Kidney tubule cell (primary cell): ENCODE results near the gene AP4S1.
"Not testable (repeated sequence)": the region's sequence is repeated elsewhere in the genome, so short reads cannot be mapped to it uniquely, and the experiment has no call there.

Experiments used
- DNase-seq: peaks from one replicate; pipeline ENCODE4 v3.0.0-alpha.2; 2018; ENCODE audit warnings: low spot score

AP4S1 gene

GRCh38 chr14:31090883-31091764, 65.7 kb downstream of the AP4S1 start:
- peak; percentile 90 for DNase-seq

DNA sequence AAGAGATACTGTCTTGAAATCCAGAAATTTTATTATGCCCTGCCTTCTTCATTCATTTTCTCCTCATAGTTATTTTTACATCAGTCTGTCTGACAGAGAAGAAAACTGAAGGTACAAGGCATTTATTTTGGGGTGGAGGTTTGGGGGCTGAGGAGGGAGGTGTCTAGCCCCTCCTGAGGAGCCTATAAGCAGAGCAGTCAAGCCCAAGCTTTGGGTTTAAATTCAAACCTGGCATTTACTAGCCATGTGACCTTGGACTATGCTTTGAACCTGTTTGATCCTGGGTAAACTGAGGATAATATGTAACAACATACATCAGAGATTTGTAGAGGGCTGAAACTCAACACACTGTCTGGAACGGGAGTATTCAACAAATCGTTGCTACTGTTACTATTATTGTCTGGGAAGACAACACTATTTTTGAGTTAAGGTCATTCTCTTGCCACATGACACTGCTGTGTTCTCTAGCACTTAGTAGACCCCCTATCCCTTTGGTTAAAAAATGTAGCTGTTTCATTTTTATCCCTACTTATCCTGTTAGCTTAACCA, 66.8 kb downstream of the AP4S1 start:
- no peak for DNase-seq

GRCh38 chr14:31093884-31094839, 68.7 kb downstream of the AP4S1 start:
- not testable (repeated sequence) for DNase-seq

GRCh38 chr14:31095817-31096216, 70.4 kb downstream of the AP4S1 start:
- not testable (repeated sequence) for DNase-seq

- no peak for DNase-seq
Observed at GRCh38 chr14:31096255-31096654, 70.8 kb downstream of the AP4S1 start.

GRCh38 chr14:31097081-31097480, 71.6 kb downstream of the AP4S1 start:
- no peak for DNase-seq

GRCh38 chr14:31106768-31107167, 81.3 kb downstream of the AP4S1 start:
- DNase-seq, result peak; percentile 18

- no peak for DNase-seq
Observed at GRCh38 chr14:31109257-31109656, 83.8 kb downstream of the AP4S1 start.

- no peak for DNase-seq
Observed at GRCh38 chr14:31110872-31111271, 85.4 kb downstream of the AP4S1 start.

DNA sequence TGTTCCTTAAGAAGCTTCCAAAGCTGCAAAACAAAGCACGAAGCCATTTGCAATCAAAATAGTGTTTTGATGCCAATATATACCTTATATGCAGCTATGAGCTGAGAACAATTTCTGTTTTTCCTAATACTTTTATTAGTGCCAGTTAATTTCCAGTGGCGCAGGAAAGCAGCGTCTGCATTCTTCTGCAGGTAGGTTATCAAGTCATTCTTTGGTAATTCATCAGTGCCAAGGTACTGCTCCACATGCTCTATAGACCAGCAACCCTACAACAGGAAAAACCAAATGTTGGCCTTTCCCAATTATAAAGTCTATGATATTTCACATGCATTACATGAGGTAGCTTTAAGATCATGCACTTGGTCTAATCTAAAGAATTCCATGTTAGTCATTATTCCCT, 88.3 kb downstream of the AP4S1 start:
- no peak for DNase-seq

DNA sequence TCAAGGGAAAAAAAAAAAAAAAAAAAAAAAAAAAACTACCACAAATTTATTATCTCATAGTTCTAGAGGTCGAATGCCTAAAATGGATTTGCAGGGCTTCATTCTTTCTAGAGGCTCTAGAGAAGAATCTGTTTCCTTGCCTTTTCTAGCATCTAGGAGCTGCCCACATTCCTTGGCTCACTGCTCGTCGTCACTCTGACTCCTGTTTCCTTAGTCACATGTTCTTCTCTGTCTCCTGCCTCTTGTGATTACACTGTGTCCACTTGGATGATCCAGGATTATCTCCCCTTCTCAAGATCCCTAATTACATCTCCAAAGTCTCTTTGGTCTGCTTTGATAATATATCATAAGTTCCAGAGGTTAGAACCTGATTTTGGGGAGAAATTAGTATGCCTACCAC, 93.4 kb downstream of the AP4S1 start:
- DNase-seq, result peak; percentile 13

GRCh38 chr14:31122098-31122611, 96.7 kb downstream of the AP4S1 start:
- DNase-seq, result peak; percentile 12

GRCh38 chr14:31122921-31123320, 97.5 kb downstream of the AP4S1 start:
- DNase-seq, result no peak

GRCh38 chr14:31124197-31124596, 98.7 kb downstream of the AP4S1 start:
- DNase-seq, result no peak

DNA sequence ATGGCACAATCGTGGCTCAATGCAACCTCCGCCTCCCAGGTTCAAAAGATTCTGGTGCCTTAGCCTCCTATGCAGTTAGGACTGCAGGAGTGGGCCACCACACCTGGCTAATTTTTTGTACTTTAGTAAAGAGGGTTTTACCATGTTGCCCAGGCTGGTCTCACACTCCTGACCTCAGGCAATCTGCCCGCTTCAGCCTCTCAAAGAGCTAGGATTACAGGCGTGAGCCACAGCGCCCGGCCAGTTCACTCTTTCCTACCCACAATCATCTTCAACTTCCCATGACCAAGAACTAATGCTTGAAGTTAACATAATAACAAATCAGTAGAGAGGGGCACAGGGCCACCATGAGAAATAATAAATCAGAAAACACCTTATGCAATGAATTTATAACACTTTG, 99.8 kb downstream of the AP4S1 start:
- no peak for DNase-seq

GRCh38 chr14:31126680-31127079, 101.2 kb downstream of the AP4S1 start:
- DNase-seq, result no peak

DNA sequence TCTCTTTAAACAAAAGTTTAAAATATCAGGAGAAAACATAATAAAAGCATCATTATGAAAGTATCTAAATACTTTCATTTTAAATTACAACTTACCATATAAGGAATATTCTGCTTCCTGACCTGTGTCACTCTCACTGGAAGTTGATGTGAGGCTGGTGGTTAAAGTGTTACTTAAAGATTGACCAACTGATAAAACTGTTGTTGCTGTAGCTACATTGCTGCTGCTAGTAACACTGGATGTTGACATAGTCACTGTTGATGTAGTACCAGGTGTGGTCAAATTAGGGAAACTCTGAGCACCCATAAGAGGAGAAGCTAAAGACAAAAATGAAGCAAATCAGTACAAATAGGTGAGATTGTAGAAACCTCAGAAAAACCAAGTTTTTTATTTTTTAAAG, 102.2 kb downstream of the AP4S1 start:
- DNase-seq, result peak; percentile 55

- DNase-seq, result no peak
Observed at GRCh38 chr14:31128601-31129526, 103.4 kb downstream of the AP4S1 start.

- DNase-seq, result no peak
Observed at GRCh38 chr14:31133133-31133532, 107.7 kb downstream of the AP4S1 start.

DNA sequence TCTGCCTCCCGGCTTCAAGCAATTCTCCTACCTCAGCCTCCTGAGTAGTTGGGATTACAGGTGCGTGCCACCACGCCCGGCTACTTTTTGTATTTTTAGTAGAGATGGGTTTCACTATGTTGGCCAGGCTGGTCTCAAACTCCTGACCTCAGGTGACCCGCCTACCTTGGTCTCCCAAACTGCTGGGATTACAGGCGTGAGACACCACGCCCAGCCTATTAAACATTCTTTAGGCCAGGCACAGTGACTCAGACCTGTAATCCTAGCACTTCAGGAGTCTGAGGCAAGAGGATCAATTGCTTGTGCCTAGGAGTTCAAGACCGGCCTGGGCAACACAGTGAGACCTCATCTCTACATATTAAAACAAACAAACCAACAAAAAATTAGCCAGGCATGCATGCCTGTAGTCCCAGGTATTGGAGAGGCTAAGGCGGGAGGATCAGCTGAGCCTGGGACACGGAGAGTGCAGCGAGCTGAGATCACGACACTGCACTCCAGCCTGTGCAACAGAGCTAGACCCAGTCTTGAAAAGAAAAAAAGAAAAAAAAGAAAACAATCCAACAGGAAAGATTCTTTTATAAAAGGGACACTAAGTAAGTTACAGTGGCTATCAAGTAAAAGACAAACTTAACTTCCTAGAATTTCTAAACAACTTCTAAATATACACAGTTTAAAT, 111.9 kb downstream of the AP4S1 start:
- no peak for DNase-seq

GRCh38 chr14:31138301-31138700, 112.9 kb downstream of the AP4S1 start:
- DNase-seq, result no peak
